H9 (cell line): ENCODE measurements around the gene CSNK1G1. TPM values are rescaled to one million over a fixed set of nuclear protein-coding genes. Genes with fewer than 3 reads are reported as not detected.

Experiments used
- DNase-seq: peaks from one replicate; pipeline ENCODE4 v3.0.0-alpha.2; 2017
- H2AFZ ChIP-seq: one replicate; pipeline ENCODE4 v1.6.1; 2013; ENCODE audit warnings: mild to moderate bottlenecking, low read length, control low read depth, moderate library complexity
- H2AK5ac ChIP-seq: 2 replicates; pipeline ENCODE4 v1.6.1; 2013; ENCODE audit warnings: low read length, control low read depth, mixed read lengths; ENCODE audit not compliant: insufficient read length
- H2BK120ac ChIP-seq: one replicate; pipeline ENCODE4 v1.6.1; 2013; ENCODE audit warnings: low read depth, mild to moderate bottlenecking, low read length, control low read depth, inconsistent platforms; ENCODE audit not compliant: poor library complexity, severe bottlenecking
- H2BK12ac ChIP-seq: 2 replicates; pipeline ENCODE4 v1.6.1; 2013; ENCODE audit warnings: low read length, control low read depth, mixed read lengths, low read depth; ENCODE audit not compliant: insufficient read length
- H2BK15ac ChIP-seq: 2 replicates; pipeline ENCODE4 v1.6.1; 2013; ENCODE audit warnings: low read depth, low read length, control low read depth
- H2BK20ac ChIP-seq: one replicate; pipeline ENCODE4 v1.6.1; 2013; ENCODE audit warnings: low read depth, mild to moderate bottlenecking, low read length, control low read depth, inconsistent platforms; ENCODE audit not compliant: poor library complexity, severe bottlenecking
- H2BK5ac ChIP-seq: 2 replicates; pipeline ENCODE4 v1.6.1; 2013; ENCODE audit warnings: low read length, control low read depth, mixed read lengths; ENCODE audit not compliant: insufficient read length
- H3K14ac ChIP-seq: 2 replicates; pipeline ENCODE4 v1.6.1; 2013; ENCODE audit warnings: low read length, control low read depth; ENCODE audit not compliant: insufficient read depth
- H3K18ac ChIP-seq: 2 replicates; pipeline ENCODE4 v1.6.1; 2013; ENCODE audit warnings: low read depth, mild to moderate bottlenecking, mixed read lengths, low read length, control low read depth; ENCODE audit not compliant: insufficient read length
- H3K23ac ChIP-seq: 2 replicates; pipeline ENCODE4 v1.6.1; 2013; ENCODE audit warnings: low read length, control low read depth, mixed read lengths, low read depth; ENCODE audit not compliant: insufficient read length
- H3K23me2 ChIP-seq: 2 replicates; pipeline ENCODE4 v1.6.1; 2013; ENCODE audit warnings: low read depth, mild to moderate bottlenecking, mixed read lengths, low read length, control low read depth; ENCODE audit not compliant: insufficient read length, poor library complexity, severe bottlenecking
- H3K27ac ChIP-seq: 2 replicates; pipeline ENCODE4 v1.5.1; 2013; ENCODE audit warnings: low read length, control low read depth, mixed read lengths, low read depth; ENCODE audit not compliant: insufficient read length
- H3K27me3 ChIP-seq: 2 replicates; pipeline ENCODE4 v1.6.1; 2013; ENCODE audit warnings: low read length, control low read depth, inconsistent platforms; ENCODE audit not compliant: insufficient read depth
- H3K4ac ChIP-seq: 2 replicates; pipeline ENCODE4 v1.6.1; 2013; ENCODE audit warnings: low read depth, mild to moderate bottlenecking, control low read depth, inconsistent platforms, low read length, moderate library complexity
- H3K4me1 ChIP-seq: 2 replicates; pipeline ENCODE4 v1.6.1; 2013; ENCODE audit warnings: low read length, control low read depth, inconsistent platforms; ENCODE audit not compliant: insufficient read depth
- H3K4me2 ChIP-seq: 2 replicates; pipeline ENCODE4 v1.6.1; 2013; ENCODE audit warnings: low read length, control low read depth, mixed read lengths; ENCODE audit not compliant: insufficient read length, insufficient read depth
- H3K56ac ChIP-seq: 2 replicates; pipeline ENCODE4 v1.6.1; 2013; ENCODE audit warnings: low read depth, mild to moderate bottlenecking, mixed read lengths, low read length, control low read depth; ENCODE audit not compliant: insufficient read length
- H3K79me1 ChIP-seq: 2 replicates; pipeline ENCODE4 v1.6.1; 2013; ENCODE audit warnings: low read depth, mild to moderate bottlenecking, moderate library complexity, low read length, control low read depth, inconsistent platforms; ENCODE audit not compliant: insufficient read depth, poor library complexity, severe bottlenecking
- H3K79me2 ChIP-seq: 2 replicates; pipeline ENCODE4 v1.6.1; 2013; ENCODE audit warnings: low read length, control low read depth, inconsistent platforms; ENCODE audit not compliant: insufficient read depth
- H3K9ac ChIP-seq: 2 replicates; pipeline ENCODE4 v1.6.1; 2013; ENCODE audit warnings: low read length, control low read depth, mixed read lengths; ENCODE audit not compliant: insufficient read length; ENCODE audit errors: extremely low read depth
- H3K9me3 ChIP-seq: one replicate; pipeline ENCODE4 v1.6.1; 2013; ENCODE audit warnings: low read depth, low read length, inconsistent platforms; ENCODE audit not compliant: control insufficient read depth
- H3T11ph ChIP-seq: one replicate; pipeline ENCODE4 v1.6.1; 2013; ENCODE audit warnings: mild to moderate bottlenecking, low read length, control low read depth, inconsistent platforms
- H4K20me1 ChIP-seq: one replicate; pipeline ENCODE4 v1.6.1; 2013; ENCODE audit not compliant: control insufficient read depth, insufficient read length, insufficient read depth
- H4K5ac ChIP-seq: 2 replicates; pipeline ENCODE4 v1.6.1; 2013; ENCODE audit warnings: low read depth, mild to moderate bottlenecking, mixed read lengths, low read length, control low read depth; ENCODE audit not compliant: insufficient read length
- H4K8ac ChIP-seq: replicated peaks from 2 replicates; pipeline ENCODE4 v1.6.1; 2013; ENCODE audit warnings: low read length, control low read depth, mixed read lengths, low read depth; ENCODE audit not compliant: insufficient read length
- H4K91ac ChIP-seq: 2 replicates; pipeline ENCODE4 v1.6.1; 2013; ENCODE audit warnings: low read depth, mild to moderate bottlenecking, moderate library complexity, mixed read lengths, low read length, control low read depth; ENCODE audit not compliant: insufficient read length
- H3K27ac Mint-ChIP-seq, 3 experiments: 2 replicates in 2 of 3; 3 replicates in 1 of 3; pipeline ENCODE4 v1.8.0; 2020 to 2021; ENCODE audit warnings: mixed read lengths in 3 of 3, mild to moderate bottlenecking in 1 of 3, moderate library complexity in 1 of 3
- H3K27me3 Mint-ChIP-seq: 2 replicates; pipeline ENCODE4 v1.8.0; 2021; ENCODE audit warnings: low read depth, mild to moderate bottlenecking, moderate library complexity, mixed read lengths
- H3K36me3 Mint-ChIP-seq, 3 experiments: 2 replicates in 2 of 3; 3 replicates in 1 of 3; pipeline ENCODE4 v1.8.0; 2020 to 2021; ENCODE audit warnings: low read depth in 3 of 3, mixed read lengths in 3 of 3; ENCODE audit not compliant: insufficient read depth in 1 of 3
- H3K4me1 Mint-ChIP-seq, 2 experiments: 2 replicates each; pipeline ENCODE4 v1.8.0; 2020; ENCODE audit warnings: mixed read lengths in 2 of 2
- H3K4me3 Mint-ChIP-seq, 2 experiments: 2 replicates in 1 of 2; 3 replicates in 1 of 2; pipeline ENCODE4 v1.8.0; 2020 to 2021; ENCODE audit warnings: mild to moderate bottlenecking in 2 of 2, mixed read lengths in 2 of 2, moderate library complexity in 1 of 2
- H3K9me3 Mint-ChIP-seq, 2 experiments: 2 replicates in 1 of 2; 3 replicates in 1 of 2; pipeline ENCODE4 v1.8.0; 2020; ENCODE audit warnings: mild to moderate bottlenecking in 2 of 2, mixed read lengths in 2 of 2, moderate library complexity in 1 of 2
- CTCF ChIP-seq: fragments of 200-600 bp; sonication (generic); conservative IDR thresholded peaks from 3 replicates; pipeline ENCODE4 v1.8.0; 2021; ENCODE audit warnings: antibody characterized with exemption, mild to moderate bottlenecking
- WGBS: extraction: QIAGEN DNeasy Blood & Tissue Kit; methylation state at CpG from one replicate; pipeline ENCODE4 v1.1.7; 2013; ENCODE audit warnings: missing lambda C conversion rate, low lambda C conversion rate, mixed read lengths; ENCODE audit not compliant: insufficient read length; ENCODE audit errors: extremely low coverage; 5-methylcytosine and 5-hydroxymethylcytosine counted together
- total RNA-seq: library from RNA; stranded (reverse); gene quantifications from 2 replicates; pipeline ENCODE4 v1.2.1, GENCODE V29; 2021

CSNK1G1 gene
- total RNA-seq, 1 experiment from 2014 or later: 17.1 TPM

- no peak overlapping the region for H4K8ac ChIP-seq
- Mint-ChIP-seq H3K27me3 (no peaks in the 10 kb centered on the region), H3K36me3 (peaks cover 4 to 16% (median 14%) of the 10 kb centered on the region in 3 experiments; a peak in 6 of 7 replicates), H3K9me3 (peaks cover 0 to 17% of the 10 kb centered on the region in 2 experiments; a peak in 2 of 5 replicates), H3K4me3 (no peak overlapping the region), H3K27ac (no peak overlapping the region; a peak in 1 of 7 replicates), H3K4me1 (peaks cover 0 to 4% of the 10 kb centered on the region in 2 experiments; a peak in 1 of 4 replicates)
- H2BK5ac ChIP-seq: no peak overlapping the region
- no peak for DNase-seq
- H2BK12ac ChIP-seq: no peak overlapping the region
- no peak overlapping the region for H3K4me2 ChIP-seq
- H2BK20ac ChIP-seq: no peak overlapping the region
- H3K4me1 ChIP-seq: no peaks in the 10 kb centered on the region
- H3K9ac ChIP-seq: no peak overlapping the region
- no peak overlapping the region for H2BK15ac ChIP-seq
- no peaks in the 10 kb centered on the region for H3K9me3 ChIP-seq
- H3K27me3 ChIP-seq: no peaks in the 10 kb centered on the region
- no peak overlapping the region for H3K4ac ChIP-seq
- no peak overlapping the region for H3K18ac ChIP-seq
- no peak for TF ChIP-seq CTCF
- H3T11ph ChIP-seq: no peak overlapping the region
- no peak overlapping the region for H3K27ac ChIP-seq
- H2BK120ac ChIP-seq: no peak overlapping the region
- no peak overlapping the region for H3K56ac ChIP-seq
- no peaks in the 10 kb centered on the region for H3K79me1 ChIP-seq
- H4K20me1 ChIP-seq: no peaks in the 10 kb centered on the region
- WGBS: no CpG with 5 or more reads among the region's 2 CpGs
- no peak overlapping the region for H4K91ac ChIP-seq
- H3K23ac ChIP-seq: no peak overlapping the region
- no peak overlapping the region for H2AK5ac ChIP-seq
- H2AFZ ChIP-seq: no peak overlapping the region
- no peaks in the 10 kb centered on the region for H3K79me2 ChIP-seq
- no peak overlapping the region for H3K14ac ChIP-seq
- H3K23me2 ChIP-seq: no peaks in the 10 kb centered on the region
- no peak overlapping the region for H4K5ac ChIP-seq
Observed at GRCh38 chr15:64263567-64263966, 92.4 kb downstream of the CSNK1G1 start.
